ENCODE data around the gene TRIM44.
"Not testable (repeated sequence)": the region's sequence is repeated elsewhere in the genome, so short reads cannot be mapped to it uniquely, and the experiment has no call there.

Gene TRIM44

DNA sequence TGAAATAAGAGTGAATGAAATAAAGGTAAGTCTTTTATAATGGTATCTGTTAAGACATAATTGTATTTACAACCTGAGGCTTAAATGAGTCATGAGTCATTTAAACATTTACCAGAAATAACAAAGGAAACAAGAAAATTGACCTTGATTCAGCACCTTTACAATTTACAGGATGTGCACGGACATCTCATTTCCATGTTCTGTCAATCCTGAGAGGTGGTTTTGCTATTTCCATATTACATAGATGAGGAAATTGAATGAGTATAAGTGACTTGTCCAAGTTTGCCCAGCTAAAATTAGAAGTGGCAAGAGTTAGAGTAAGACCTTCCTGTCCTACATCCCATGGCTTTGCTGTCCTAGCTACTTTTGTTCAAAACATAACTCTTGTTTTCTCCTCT is 89.1 kb downstream of the TRIM44 start:
- no peak for DNase-seq (ENCODE audit: low read depth in 2 of 2)

GRCh38 chr11:35752115-35752514 is 89.5 kb downstream of the TRIM44 start:
- DNase-seq (ENCODE audit: low read depth in 2 of 2): no peak

DNA sequence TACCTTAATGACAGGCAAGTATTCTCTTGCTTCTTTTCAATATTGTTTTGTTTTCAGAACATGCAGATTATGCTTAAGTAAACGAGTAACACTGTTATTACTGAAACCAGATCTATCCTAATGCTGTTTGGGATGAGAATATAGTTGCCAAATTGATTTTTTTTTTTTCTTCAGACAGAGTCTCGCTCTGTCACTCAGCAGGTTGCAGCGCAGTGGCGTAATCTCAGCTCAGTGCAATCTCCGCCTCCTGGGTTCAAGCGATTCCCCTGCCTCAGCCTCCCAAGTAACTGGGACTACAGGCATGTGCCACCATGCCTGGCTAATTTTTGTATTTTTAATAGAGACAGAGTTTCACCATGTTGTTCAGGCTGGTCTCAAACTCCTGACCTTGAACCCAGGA is 91.0 kb downstream of the TRIM44 start:
- DNase-seq (ENCODE audit: low read depth in 2 of 2): not testable (repeated sequence)

GRCh38 chr11:35759951-35760350 is 97.4 kb downstream of the TRIM44 start:
- DNase-seq (ENCODE audit: low read depth in 2 of 2): not testable (repeated sequence)

- DNase-seq (ENCODE audit: low read depth in 2 of 2): no peak
Observed at GRCh38 chr11:35761899-35762298, 99.3 kb downstream of the TRIM44 start.

- no peak for DNase-seq (ENCODE audit: low read depth in 2 of 2)
Observed at GRCh38 chr11:35763301-35763700, 100.7 kb downstream of the TRIM44 start.

DNA sequence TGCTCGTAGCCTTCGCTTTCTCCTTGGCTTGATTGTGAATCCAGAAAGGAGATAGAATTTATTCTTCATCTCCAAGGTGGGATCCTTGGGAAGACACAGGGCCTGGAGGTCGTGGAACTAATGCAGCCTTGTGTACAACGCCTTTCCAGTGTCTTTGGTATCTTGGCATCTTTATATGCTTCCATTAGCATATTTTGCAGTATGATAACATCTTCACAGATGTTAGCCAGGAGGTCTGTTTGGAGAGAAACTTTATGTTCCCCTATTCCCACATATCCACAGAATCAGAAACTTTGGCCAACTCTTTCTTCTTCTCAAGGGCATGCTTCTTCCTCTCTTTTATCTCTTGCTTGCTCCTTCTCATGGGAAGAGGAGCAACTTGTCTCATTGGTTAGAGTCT is 101.2 kb downstream of the TRIM44 start:
- no peak for DNase-seq (ENCODE audit: low read depth in 2 of 2)

DNA sequence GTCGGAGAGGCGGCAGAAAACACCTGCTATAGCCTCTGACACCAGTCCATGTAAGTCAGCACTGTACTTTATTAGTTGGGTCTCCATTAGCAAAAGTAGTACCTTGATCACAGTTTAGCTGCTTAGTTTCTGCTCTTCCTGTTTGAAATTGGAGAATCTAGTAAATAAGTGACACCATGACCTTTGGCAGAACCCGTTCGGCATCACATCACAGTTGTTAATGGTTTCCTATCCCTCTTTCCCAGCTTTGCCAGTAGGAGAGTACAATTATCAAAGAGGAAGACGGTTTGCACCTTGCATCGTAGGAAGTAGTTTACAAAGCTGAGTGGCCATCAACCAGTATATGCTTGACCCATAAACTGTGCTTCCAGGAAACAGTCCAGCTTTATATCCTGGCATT is 101.8 kb downstream of the TRIM44 start:
- no peak for DNase-seq (ENCODE audit: low read depth in 2 of 2)

GRCh38 chr11:35765211-35765610 is 102.6 kb downstream of the TRIM44 start:
- no peak for DNase-seq (ENCODE audit: low read depth in 2 of 2)

DNA sequence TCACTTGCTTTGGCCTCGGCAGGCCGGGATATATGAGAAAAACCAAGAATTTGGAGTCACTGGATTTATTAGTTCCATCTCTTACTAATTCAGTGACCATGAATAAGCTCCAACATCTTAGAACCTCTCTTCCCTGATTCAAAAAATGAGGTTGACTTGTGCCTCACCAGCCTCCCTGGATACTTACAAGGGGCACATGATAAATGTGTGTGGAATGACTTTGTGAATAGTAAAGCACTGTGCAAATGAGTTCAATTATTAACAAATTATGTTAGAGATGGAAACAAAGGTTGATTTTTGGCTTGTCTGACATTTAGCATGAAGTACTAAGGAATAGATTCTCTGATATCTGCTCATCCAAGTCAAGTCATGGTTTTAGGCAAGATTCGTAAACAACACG is 104.1 kb downstream of the TRIM44 start:
- no peak for DNase-seq (ENCODE audit: low read depth in 2 of 2)

DNA sequence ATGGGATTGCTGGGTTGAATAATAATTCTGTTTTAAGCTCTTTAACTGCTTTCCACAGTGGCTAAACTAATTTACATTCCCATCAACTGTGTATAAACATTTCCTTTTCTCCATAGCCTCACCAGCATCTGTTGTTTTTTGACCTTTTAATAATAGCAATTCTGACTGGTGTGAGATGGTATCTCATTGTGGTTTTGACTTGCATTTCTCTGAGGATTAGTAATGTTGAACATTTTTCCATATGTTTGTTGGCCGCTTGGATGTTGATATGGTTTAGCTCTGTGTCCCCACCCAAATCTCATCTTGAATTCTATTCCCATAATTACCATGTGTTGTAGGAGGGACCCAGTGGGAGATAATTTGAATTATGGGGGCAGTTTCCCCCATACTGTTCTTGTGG is 107.8 kb downstream of the TRIM44 start:
- not testable (repeated sequence) for DNase-seq (ENCODE audit: low read depth in 2 of 2)

DNA sequence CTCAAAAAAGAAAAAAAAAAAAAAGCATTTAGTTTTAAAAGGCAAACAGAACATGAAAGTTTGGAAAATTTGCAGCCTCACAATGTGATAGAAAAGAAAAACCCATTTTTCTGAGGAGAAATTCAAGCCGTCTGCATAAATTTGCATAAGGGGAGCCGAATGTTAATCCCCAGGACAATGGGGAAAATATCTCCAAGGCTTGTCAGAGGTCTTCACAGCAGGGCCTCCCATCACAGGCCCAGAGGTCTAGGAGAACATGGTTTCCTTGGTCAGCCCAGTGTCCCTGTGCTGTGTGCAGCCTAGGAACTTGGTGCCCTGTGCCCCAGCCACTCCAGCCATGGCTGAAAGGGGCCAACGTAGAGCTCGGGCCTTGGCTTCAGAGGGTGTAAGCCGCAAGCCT is 109.1 kb downstream of the TRIM44 start:
- no peak for DNase-seq (ENCODE audit: low read depth in 2 of 2)

- DNase-seq (ENCODE audit: low read depth in 2 of 2): not testable (repeated sequence)
Observed at GRCh38 chr11:35777241-35777640, 114.7 kb downstream of the TRIM44 start.

GRCh38 chr11:35778943-35779342 is 116.4 kb downstream of the TRIM44 start:
- DNase-seq (ENCODE audit: low read depth in 2 of 2): not testable (repeated sequence)

DNA sequence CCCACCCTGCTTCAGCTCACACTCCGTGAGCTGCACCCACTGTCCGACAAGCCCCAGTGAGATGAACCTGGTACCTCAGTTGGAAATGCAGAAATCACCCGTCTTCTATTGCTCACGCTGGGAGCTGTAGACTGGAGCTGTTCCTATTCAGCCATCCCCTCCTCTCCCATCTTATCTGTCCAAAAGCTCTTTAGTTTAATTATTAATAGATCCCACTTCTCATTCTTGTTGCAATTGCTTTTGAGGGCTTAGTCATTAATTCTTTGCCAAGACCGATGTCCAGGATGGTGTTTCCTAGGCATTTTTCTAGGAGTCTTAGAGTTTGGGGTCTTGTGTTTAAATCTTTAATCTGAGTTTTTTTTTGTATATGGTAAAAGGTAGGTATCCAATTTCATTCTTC is 116.8 kb downstream of the TRIM44 start:
- DNase-seq (ENCODE audit: low read depth in 2 of 2): no peak

DNA sequence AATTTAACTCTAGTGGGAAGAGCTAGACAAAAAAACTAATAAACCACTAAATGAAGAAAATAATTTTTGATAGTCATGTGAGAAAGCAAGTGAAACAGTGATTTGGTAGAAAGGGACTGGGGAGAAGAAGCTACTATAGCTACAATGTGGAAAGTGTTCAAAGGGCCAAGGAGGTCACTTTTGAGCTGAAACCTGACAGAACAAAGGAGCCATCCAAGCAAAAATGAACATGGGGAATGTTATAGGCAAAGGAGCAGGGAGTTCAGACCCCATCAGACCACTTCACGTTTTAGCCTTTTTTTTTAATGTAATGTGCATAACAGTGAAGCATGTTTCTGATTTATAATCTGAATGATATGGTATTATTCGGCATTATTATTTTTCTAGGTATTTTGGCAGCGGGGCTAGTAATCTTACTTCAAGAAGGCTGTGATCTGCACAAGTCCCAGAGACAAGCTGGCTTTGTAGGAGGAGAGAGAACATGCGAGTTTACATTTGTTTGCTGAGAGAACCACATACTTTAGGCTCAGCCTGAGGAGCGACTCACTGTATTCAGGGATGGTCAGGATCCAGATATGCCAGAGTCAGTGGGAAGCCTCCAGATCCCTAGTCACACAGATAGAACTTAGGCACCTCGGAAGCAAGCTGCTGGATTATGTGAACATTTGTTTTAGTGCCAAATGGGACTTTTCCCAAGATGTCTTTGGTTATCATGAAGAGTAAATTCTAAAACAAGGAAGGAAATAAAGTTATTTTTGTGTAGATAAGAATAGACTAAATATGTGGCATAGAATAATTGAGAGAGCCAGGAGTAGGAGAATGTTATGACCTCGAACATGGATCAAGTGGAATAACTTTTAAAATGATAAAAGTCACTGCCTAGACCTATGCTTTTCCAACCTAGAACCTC is 118.6 kb downstream of the TRIM44 start:
- DNase-seq (ENCODE audit: low read depth in 2 of 2): no peak

- DNase-seq (ENCODE audit: low read depth in 2 of 2): no peak
Observed at GRCh38 chr11:35781861-35782470, 119.4 kb downstream of the TRIM44 start.

- DNase-seq (ENCODE audit: low read depth in 2 of 2): no peak
Observed at GRCh38 chr11:35783809-35784208, 121.2 kb downstream of the TRIM44 start.

DNA sequence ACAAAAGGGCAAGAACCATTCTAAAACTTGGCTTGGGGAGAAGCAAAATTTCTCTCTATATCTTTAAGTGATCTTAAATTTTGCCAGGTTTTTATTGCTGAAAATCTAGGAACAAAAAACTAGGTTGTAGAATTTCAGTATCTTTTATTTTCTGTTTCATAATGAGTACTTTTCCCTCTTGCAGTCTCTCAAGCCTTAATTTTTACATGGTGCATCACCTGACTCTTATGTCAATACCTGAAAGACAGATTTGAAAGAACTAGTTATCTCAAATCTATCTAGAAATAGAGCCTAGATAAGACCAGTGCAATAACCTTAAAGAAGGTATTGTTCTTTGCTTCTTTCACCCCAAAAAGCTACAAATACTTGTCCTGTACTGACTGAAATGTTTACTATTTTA is 122.1 kb downstream of the TRIM44 start:
- DNase-seq (ENCODE audit: low read depth in 2 of 2): no peak

- DNase-seq (ENCODE audit: low read depth in 2 of 2): no peak
Observed at GRCh38 chr11:35785287-35786167, 123.0 kb downstream of the TRIM44 start.

- no peak for DNase-seq (ENCODE audit: low read depth in 2 of 2)
Observed at GRCh38 chr11:35786188-35786587, 123.6 kb downstream of the TRIM44 start.

DNA sequence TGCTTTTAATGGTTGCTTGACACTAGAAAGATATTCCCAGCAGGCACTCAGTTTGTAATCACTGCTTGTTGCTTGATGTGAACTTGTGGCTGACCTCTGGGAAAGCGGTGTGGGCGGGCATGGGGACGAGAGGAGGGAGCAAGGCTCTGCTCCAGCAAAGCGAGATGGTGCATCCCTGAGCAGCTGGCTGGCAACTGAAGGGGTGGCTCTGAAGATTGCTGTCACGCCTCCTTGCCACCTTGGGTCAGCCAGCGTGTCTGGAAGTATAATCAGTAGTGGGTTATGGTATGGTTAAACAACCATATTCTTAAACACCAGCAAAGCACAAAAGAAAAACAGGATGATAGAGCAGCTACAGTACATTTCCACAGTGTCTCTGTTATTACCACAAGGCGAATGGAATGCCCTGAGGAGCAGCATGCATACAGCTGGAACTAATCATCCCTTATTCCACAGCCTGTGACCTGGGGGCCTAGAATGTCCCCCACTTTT is 124.5 kb downstream of the TRIM44 start:
- DNase-seq (ENCODE audit: low read depth in 2 of 2): no peak

Measured in stimulated activated CD8-positive, alpha-beta memory T cell treated with anti-CD3 and anti-CD28 coated beads, Interleukin-2, amount 100 ng/mL, for 48 hours (primary cell).